ENCODE measurements around the gene SMIM9.

SMIM9 gene

DNA sequence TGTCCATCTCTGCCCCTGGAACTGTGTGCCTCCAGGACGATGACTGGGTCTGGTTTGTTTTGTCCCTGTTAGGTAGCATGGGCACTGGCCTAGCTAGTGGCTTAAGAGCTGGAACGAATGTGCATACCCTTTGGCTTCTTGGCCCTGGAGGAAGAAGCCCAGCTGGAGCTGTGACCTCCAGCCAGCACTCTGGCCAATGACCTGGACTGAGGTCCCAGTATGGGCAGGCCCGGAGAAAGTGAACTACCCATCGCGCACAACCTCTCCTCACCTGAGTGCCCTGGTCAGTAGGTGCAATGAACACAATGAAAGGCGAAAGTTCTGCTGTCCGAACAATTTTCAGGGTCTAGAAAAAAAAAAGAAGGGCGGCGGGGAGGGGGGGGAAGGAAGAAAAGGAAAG lies 53.5 kb downstream of the SMIM9 start:
- DNase-seq (ENCODE audit: low read depth in 2 of 2), result no peak

DNA sequence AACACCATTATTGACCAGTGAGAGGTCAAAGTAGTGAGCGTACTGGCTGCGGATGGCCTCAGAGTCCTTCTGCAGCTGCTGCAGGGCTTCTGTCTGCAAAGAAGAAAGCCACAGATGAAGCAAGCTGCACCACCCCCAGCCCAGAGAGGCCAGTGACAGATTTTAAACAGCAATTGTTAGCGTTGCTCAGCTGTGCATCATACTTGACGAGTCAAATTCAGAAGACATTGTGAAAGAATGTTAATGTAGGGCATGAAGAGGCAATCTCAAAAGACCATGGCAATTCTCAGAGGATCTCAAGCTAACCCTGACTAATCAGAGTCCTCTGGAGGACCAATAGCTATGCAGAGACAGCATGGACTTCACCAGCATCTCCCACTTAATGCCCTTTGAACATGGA lies 55.2 kb downstream of the SMIM9 start:
- no peak for DNase-seq (ENCODE audit: low read depth in 2 of 2)

DNA sequence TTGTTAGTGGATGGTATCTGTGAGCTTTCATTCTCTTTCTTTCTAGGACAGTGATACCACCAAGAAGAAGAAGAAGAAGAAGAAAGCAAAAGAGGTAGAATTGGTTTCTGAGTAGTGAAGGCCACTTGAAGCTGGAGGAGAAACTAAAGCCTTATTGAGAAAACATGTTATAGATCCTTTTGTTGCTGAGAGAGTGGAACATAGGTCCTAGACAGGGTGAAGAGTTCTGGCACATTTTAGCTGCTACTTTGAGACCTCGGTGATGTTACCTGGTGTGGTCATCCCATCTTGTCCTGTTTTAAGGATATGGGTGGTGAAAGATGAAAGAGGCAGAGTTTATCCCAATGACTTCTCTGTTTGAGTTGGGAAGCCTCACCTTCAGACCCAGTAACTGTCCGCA lies 57.7 kb downstream of the SMIM9 start:
- DNase-seq (ENCODE audit: low read depth in 2 of 2), result no peak

DNA sequence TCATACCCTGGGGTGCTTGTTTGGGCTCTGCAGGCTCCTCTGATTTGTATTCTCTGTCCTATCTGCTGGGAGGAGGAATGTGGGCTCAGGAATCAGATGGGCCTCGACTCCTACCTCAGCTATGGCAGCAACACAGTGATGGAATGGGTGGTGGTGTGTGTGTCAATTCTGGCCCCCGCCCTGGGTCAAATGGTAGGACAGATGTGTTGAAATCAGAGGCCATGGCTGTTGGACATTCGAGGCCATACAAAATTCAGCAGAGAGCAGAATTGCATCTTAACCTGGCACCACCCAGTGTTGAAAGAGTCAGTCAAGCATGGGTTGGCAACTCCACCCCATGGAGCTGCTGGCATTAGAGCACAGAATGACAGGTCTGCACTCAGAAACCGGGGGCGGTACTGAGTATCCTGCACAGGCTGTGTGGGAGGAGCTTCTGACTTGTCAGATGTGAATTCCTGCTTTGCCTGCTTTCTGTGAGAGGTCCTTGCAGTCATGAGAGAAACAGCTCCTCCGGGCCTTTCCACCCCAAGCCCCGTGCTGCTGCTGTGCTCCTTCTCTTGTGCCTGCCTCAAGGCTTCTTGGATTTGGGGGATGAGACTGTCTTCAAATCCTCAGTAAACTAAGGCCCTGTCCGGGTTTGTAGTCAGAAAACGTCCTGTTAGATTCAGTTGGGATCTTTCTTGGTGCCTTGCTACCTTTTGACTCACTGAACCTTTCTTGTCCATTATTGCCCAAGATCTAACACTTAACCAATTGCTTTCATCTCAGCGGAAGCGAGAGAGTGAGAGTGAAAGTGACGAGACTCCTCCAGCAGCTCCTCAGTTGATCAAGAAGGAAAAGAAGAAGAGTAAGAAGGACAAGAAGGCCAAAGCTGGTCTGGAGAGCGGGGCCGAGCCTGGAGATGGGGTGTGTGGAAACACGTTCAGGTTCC lies 58.8 kb downstream of the SMIM9 start:
- no peak for DNase-seq (ENCODE audit: low read depth in 2 of 2)

DNA sequence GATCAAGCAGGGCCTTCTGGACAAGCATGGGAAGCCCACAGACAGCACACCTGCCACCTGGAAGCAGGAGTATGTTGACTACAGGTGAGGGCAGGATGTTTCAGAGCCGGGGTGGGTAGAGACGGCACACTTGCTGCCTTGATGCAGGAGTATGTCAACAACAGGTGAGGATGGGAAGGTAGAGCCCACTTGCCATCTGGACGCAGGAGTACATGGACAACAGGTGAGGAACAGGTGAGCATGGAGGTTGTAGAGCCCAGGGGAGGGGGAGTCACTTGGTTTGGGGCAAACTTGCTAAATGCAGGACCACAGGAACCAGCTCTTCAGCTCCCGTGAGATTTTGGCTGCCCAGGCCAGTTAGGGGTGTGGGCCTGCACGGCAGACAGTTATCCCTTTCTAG lies 59.8 kb downstream of the SMIM9 start:
- no peak for DNase-seq (ENCODE audit: low read depth in 2 of 2)

All from stimulated activated CD8-positive, alpha-beta memory T cell treated with anti-CD3 and anti-CD28 coated beads, Interleukin-15, amount 100 ng/mL, for 4 hours (primary cell).